Osteoblast (primary cell): ENCODE data around the gene TMEM165. TPM values are rescaled to one million over a fixed set of nuclear protein-coding genes. Genes with fewer than 3 reads are reported as not detected.
A peak's percentile ranks its signal among the peaks of the same experiment; 100 is the strongest.

Source experiments
- DNase-seq: peaks from one replicate; pipeline ENCODE4 v3.0.0; 2011; ENCODE audit warnings: low spot score, mixed read lengths; ENCODE audit not compliant: insufficient read length; ENCODE audit errors: missing footprints
- H2AFZ ChIP-seq: 2 replicates; pipeline ENCODE4 v1.6.0; 2011; ENCODE audit warnings: mild to moderate bottlenecking, low read length
- H3K27ac ChIP-seq: 2 replicates; pipeline ENCODE4 v1.5.1; 2011; ENCODE audit warnings: mild to moderate bottlenecking, low read depth, low read length, moderate library complexity
- H3K27me3 ChIP-seq: 2 replicates; pipeline ENCODE4 v1.6.0; 2012; ENCODE audit warnings: mild to moderate bottlenecking, control low read depth, inconsistent platforms, low read length, moderate library complexity; ENCODE audit not compliant: insufficient read depth
- H3K36me3 ChIP-seq: 2 replicates; pipeline ENCODE4 v1.5.1; 2011; ENCODE audit warnings: mild to moderate bottlenecking, low read length, control low read depth, moderate library complexity; ENCODE audit not compliant: insufficient read depth
- H3K4me1 ChIP-seq: 2 replicates; pipeline ENCODE4 v1.5.1; 2011; ENCODE audit warnings: mild to moderate bottlenecking, low read length, control low read depth, moderate library complexity; ENCODE audit not compliant: insufficient read depth
- H3K4me2 ChIP-seq: 2 replicates; pipeline ENCODE4 v1.6.0; 2011; ENCODE audit warnings: mild to moderate bottlenecking, low read length; ENCODE audit not compliant: insufficient read depth
- H3K4me3 ChIP-seq: fragments of 200-600 bp; sonication (generic); 3 replicates; pipeline ENCODE4 v1.5.1; 2012; ENCODE audit warnings: mild to moderate bottlenecking, low read length, inconsistent platforms; ENCODE audit not compliant: insufficient read depth
- H3K79me2 ChIP-seq: 2 replicates; pipeline ENCODE4 v1.6.0; 2012; ENCODE audit warnings: mild to moderate bottlenecking, low read length, control low read depth, inconsistent platforms; ENCODE audit not compliant: insufficient read depth
- H3K9me3 ChIP-seq: 2 replicates; pipeline ENCODE4 v1.5.1; 2011; ENCODE audit warnings: low read depth, low read length, control low read depth
- H4K20me1 ChIP-seq: 2 replicates; pipeline ENCODE4 v1.6.0; 2012; ENCODE audit warnings: mild to moderate bottlenecking, low read length, control low read depth; ENCODE audit not compliant: insufficient read depth
- CTCF ChIP-seq: IDR thresholded peaks from 2 replicates; pipeline ENCODE4 v1.5.1; 2011; ENCODE audit warnings: mild to moderate bottlenecking, low read depth, low read length, moderate library complexity; ENCODE audit errors: extremely low read depth
- total RNA-seq: library from RNA; depleted of rRNA; stranded (reverse); fragments of >200 nt; gene quantifications from 2 replicates; pipeline ENCODE4 v1.2.3, GENCODE V29; 2012

Gene TMEM165
- total RNA-seq, 1 donor, result 151 TPM

GRCh38 chr4:55437356-55437796 lies 41.6 kb downstream of the TMEM165 start:
- H4K20me1 ChIP-seq, result peaks cover 5% of the 10 kb centered on the region
- no peak overlapping the region for H2AFZ ChIP-seq
- peaks cover 6% of the 10 kb centered on the region for H3K4me1 ChIP-seq
- peaks cover 5% of the 10 kb centered on the region for H3K79me2 ChIP-seq
- peaks cover 56% of the 10 kb centered on the region for H3K36me3 ChIP-seq
- H3K4me2 ChIP-seq, result no peak overlapping the region
- DNase-seq, result no peak
- peak overlapping the region; percentile 47 for H3K27ac ChIP-seq
- H3K9me3 ChIP-seq, result no peaks in the 10 kb centered on the region
- H3K27me3 ChIP-seq, result no peaks in the 10 kb centered on the region
- no peak for TF ChIP-seq CTCF
- no peak overlapping the region for H3K4me3 ChIP-seq

- H3K4me2 ChIP-seq, result no peak overlapping the region
- H3K36me3 ChIP-seq, result peaks cover 57% of the 10 kb centered on the region
- H3K9me3 ChIP-seq, result no peaks in the 10 kb centered on the region
- H3K79me2 ChIP-seq, result peaks cover 5% of the 10 kb centered on the region
- no peak overlapping the region for H2AFZ ChIP-seq
- no peak overlapping the region for H3K4me3 ChIP-seq
- peak overlapping the region; percentile 47 for H3K27ac ChIP-seq
- H3K27me3 ChIP-seq, result no peaks in the 10 kb centered on the region
- H4K20me1 ChIP-seq, result peaks cover 5% of the 10 kb centered on the region
- peaks cover 7% of the 10 kb centered on the region for H3K4me1 ChIP-seq
- no peak for DNase-seq
- no peak for TF ChIP-seq CTCF
Observed at GRCh38 chr4:55437823-55438222, 42.1 kb downstream of the TMEM165 start.

GRCh38 chr4:55438314-55438713 lies 42.6 kb downstream of the TMEM165 start:
- H3K4me2 ChIP-seq, result no peak overlapping the region
- no peaks in the 10 kb centered on the region for H3K9me3 ChIP-seq
- H2AFZ ChIP-seq, result no peak overlapping the region
- peaks cover 5% of the 10 kb centered on the region for H3K79me2 ChIP-seq
- H3K4me1 ChIP-seq, result peaks cover 9% of the 10 kb centered on the region
- H3K36me3 ChIP-seq, result peaks cover 55% of the 10 kb centered on the region
- no peak for TF ChIP-seq CTCF
- no peaks in the 10 kb centered on the region for H3K27me3 ChIP-seq
- H3K4me3 ChIP-seq, result no peak overlapping the region
- peak overlapping the region; percentile 47 for H3K27ac ChIP-seq
- no peak for DNase-seq
- H4K20me1 ChIP-seq, result peaks cover 5% of the 10 kb centered on the region

- H2AFZ ChIP-seq, result no peak overlapping the region
- peaks cover 9% of the 10 kb centered on the region for H3K4me1 ChIP-seq
- no peaks in the 10 kb centered on the region for H3K27me3 ChIP-seq
- H3K4me2 ChIP-seq, result no peak overlapping the region
- H3K36me3 ChIP-seq, result peaks cover 52% of the 10 kb centered on the region
- no peaks in the 10 kb centered on the region for H3K9me3 ChIP-seq
- H3K4me3 ChIP-seq, result no peak overlapping the region
- H3K79me2 ChIP-seq, result peaks cover 5% of the 10 kb centered on the region
- H3K27ac ChIP-seq, result no peak overlapping the region
- peaks cover 5% of the 10 kb centered on the region for H4K20me1 ChIP-seq
- no peak for TF ChIP-seq CTCF
- no peak for DNase-seq
Observed at GRCh38 chr4:55439023-55439422, 43.3 kb downstream of the TMEM165 start.
